ENCODE results near the gene CCM2L.

CCM2L gene

DNA sequence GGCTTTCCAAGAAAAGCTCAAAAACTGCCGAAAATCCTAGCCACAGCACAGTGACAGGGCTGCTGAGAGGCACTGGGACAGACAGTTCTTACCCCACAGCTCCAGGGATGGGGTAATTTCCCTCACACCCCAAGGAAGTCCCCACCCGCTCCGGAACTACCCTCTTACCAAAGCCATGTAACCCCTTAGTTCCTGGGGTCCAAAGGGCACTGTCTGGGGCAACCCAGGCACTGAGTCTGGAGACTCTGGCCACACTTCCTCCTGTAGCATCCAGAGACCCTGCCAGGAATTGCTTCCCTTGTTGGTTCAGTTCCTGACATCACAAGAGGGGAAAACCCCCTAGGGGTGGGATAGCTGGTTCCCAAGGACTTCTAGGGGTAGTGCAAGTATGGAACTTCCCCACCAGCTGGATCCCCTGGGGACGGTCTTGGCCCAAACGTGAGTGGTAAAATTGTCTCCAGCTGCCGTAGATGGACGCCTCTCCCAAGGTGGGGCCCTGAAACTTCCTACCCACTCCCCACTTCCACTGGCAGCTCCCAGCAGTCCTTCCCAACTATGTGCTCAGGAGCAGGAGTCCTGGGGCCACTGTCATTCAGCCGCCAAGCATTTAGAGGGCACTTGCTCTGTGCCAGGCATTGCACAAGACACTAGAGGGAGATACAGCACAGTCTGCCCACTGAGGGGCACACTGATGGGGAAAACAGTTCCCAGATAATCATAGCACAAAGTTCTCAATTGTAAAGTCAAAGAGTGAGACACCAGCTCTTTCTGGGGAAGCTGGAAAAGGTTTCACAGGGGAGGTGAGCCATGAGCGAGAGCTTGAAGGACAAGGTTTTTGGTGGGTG is 24.6 kb downstream of the CCM2L start:
- no peak overlapping the region for H3K4me3 ChIP-seq (ENCODE audit: low read depth, low read length)
- TF ChIP-seq, protein P1, sequence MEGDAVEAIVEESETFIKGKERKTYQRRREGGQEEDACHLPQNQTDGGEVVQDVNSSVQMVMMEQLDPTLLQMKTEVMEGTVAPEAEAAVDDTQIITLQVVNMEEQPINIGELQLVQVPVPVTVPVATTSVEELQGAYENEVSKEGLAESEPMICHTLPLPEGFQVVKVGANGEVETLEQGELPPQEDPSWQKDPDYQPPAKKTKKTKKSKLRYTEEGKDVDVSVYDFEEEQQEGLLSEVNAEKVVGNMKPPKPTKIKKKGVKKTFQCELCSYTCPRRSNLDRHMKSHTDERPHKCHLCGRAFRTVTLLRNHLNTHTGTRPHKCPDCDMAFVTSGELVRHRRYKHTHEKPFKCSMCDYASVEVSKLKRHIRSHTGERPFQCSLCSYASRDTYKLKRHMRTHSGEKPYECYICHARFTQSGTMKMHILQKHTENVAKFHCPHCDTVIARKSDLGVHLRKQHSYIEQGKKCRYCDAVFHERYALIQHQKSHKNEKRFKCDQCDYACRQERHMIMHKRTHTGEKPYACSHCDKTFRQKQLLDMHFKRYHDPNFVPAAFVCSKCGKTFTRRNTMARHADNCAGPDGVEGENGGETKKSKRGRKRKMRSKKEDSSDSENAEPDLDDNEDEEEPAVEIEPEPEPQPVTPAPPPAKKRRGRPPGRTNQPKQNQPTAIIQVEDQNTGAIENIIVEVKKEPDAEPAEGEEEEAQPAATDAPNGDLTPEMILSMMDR (IDR thresholded peaks at IDR 0.05; ENCODE audit: low read depth, low read length, missing control alignments): peak; percentile 67
- no peak for DNase-seq (ENCODE audit: low read depth)

DNA sequence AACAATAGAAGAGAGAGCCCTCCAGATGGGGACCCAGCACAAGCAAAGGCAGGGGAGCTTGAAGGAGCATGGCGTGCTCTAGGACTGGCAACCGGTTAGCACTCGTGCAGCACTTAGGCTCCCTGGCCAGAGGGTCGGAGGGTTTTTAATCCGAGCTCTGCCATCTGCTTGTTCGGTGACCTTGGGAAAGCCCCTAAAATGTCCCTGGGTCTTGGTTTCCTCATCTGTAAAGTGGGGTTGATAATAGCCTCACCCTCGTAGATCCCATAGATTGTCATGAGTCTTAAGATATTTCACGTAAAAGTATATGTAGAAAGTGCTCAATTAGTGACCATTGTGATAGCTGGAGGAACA is 25.2 kb downstream of the CCM2L start:
- H3K4me3 ChIP-seq (ENCODE audit: low read depth, low read length): no peak overlapping the region
- no peak for DNase-seq (ENCODE audit: low read depth)
- TF ChIP-seq, protein P1 (IDR thresholded peaks at IDR 0.05; ENCODE audit: low read depth, low read length, missing control alignments): no peak

DNA sequence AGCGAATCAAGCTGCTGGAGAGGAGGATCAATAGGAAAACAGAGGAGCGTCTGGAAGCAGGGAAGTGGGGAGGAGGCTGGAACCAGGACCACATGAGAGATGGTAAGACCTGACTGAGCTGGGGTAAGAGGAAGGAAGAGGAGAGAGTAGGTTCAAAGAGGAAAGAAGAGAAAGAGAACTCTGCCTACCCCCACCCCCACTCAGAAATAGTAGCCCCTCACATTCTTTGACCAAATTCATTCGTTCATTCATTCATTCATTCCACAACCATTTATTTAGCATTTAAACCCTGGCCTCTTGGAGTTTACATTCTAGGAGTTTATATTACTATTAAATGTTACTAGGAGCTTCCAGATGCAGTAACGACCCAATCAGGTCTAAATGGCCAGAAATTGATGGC is 26.0 kb downstream of the CCM2L start:
- TF ChIP-seq, protein P1 (IDR thresholded peaks at IDR 0.05; ENCODE audit: low read depth, low read length, missing control alignments): no peak
- DNase-seq (ENCODE audit: low read depth): no peak

DNA sequence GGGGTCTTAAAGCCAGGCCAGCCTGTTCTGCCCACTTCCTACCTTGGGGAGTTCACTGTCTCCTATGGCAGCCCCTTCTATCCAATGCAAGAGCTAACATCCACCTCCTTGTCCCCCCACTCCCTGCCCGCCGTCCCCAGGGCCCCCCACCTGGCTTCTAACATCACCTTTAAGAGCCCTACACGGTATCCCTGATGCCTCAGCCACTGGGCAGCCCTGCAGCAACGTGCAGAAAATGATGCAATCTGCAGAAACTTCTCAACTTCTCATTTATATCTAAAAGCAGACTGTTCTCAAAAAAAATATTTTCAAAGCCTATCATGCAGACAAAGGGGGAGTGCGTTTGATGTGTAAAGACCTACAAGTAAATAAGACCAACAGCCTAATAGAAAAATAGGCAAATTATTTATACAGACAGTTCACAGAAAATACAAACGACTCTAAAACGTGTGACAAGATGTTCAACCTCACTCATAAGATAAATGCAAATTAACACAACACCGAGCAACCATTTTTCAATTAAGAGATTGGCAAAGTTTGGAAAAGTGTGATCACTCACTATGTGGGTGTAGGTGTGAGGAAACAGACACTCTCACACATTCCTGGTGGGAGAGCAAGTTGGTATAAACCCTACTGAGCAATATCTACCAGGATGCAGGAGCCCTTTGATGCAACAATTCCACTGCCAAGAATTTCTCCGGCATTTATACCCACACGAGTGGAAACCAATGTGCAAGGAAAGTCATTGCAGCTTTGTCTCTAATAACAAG is 26.7 kb downstream of the CCM2L start:
- TF ChIP-seq, protein P1 (IDR thresholded peaks at IDR 0.05; ENCODE audit: low read depth, low read length, missing control alignments): no peak
- no peak overlapping the region for H3K4me3 ChIP-seq (ENCODE audit: low read depth, low read length)
- DNase-seq (ENCODE audit: low read depth): no peak

More for the DNA sequence above, 26.0 kb downstream of the CCM2L start:
- no peak overlapping the region for H3K4me3 ChIP-seq (ENCODE audit: low read depth, low read length)

DNA sequence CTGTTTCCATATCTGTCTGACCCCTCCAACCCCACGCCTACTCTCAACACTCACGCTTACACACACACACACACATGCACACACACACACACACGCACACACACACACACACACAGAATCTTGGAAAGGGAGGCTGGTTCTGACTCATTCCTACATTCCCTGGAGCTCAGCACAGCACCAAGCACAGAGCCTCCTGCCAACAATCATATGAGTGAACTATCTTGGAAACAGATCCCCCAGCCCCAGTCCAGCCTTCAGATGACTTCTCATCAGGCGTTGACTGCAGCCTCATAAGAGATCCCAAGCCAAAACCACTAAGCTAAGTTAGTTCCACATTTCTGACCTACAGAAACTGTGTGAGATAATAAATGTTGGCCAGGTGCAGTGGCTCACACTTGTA is 27.7 kb downstream of the CCM2L start:
- TF ChIP-seq, protein P1 (IDR thresholded peaks at IDR 0.05; ENCODE audit: low read depth, low read length, missing control alignments): no peak
- H3K4me3 ChIP-seq (ENCODE audit: low read depth, low read length): no peak overlapping the region
- DNase-seq (ENCODE audit: low read depth): no peak

DNA sequence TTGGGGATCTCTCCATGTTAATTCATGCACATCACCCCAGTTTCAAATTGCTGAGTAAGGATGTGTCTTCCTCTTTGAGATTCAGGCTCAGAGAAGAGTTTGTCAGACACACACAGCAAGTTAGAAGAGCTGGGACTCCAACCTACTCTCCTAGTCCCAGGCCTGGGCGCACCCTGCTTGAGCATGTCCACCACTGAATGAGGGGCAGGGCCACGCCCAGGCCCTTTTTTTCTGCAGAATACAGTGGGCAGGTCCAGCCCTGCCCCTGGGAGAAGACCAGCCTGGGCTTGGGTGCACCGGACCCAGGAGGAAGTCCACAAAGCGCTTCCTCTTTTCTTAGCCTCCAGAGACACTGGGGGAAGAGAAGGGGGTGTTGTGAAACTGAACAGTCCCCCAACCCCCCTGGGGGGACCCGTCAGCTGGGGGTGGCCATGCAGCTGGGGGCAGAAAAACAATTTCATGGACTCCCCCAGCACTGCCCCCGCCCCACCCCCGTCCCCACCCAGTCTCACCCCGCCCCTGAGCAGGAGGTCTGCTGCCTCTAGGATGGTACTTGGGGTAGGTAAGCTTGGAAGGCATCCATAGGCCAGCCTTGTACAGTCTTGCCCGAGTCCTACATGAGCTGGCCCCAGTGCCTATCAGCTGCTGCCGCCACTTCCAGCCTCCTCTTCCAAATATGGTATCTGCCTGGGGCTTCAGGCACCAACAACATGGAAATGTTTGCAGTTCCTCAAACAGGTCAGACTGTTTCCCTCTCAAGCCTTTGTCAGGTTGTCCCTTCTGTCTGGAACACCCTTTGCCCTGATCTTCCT is 30.1 kb downstream of the CCM2L start:
- H3K4me3 ChIP-seq (ENCODE audit: low read depth, low read length): no peak overlapping the region
- DNase-seq (ENCODE audit: low read depth): no peak
- TF ChIP-seq, protein P1 (IDR thresholded peaks at IDR 0.05; ENCODE audit: low read depth, low read length, missing control alignments): no peak

Data from GM12864 (cell line).